CD4-positive, alpha-beta T cell treated with Interleukin-17A for 1 hour (primary cell): ENCODE results near the gene APOM.

ENCODE experiments used
- DNase-seq: peaks from one replicate; pipeline ENCODE4 v3.0.0-alpha.2; 2020

APOM gene

GRCh38 chr6:31655349-31656237 lies at the start of gene APOM:
APOM (plus strand) TSS chr6:31655894; CDS start chr6:31655967, 73 bp downstream.
- DNase-seq, result no peak

- no peak for DNase-seq
Measured at GRCh38 chr6:31607317-31607716, 48.4 kb upstream of the APOM start.

- DNase-seq, result no peak
Measured at GRCh38 chr6:31609519-31610406, 45.9 kb upstream of the APOM start.

GRCh38 chr6:31610968-31611367 lies 44.7 kb upstream of the APOM start:
- no peak for DNase-seq

- no peak for DNase-seq
Measured at GRCh38 chr6:31614075-31614619, 41.5 kb upstream of the APOM start.

- DNase-seq, result no peak
Measured at GRCh38 chr6:31614684-31615578, 40.8 kb upstream of the APOM start, which contains the start of gene AIF1. AIF1 (plus strand) TSS chr6:31615234; CDS start chr6:31615330, 96 bp downstream.

GRCh38 chr6:31615748-31616147 lies 39.9 kb upstream of the APOM start:
- no peak for DNase-seq

- no peak for DNase-seq
Measured at GRCh38 chr6:31617010-31617409, 38.7 kb upstream of the APOM start.

- DNase-seq, result peak; percentile 99
Measured at GRCh38 chr6:31619805-31620585, 35.7 kb upstream of the APOM start.

- DNase-seq, result no peak
Measured at GRCh38 chr6:31620586-31621319, 34.9 kb upstream of the APOM start, which contains the start of gene PRRC2A. PRRC2A (plus strand) TSS chr6:31620715; CDS start chr6:31622790, 2,075 bp downstream.

- no peak for DNase-seq
Measured at GRCh38 chr6:31621320-31621939, 34.3 kb upstream of the APOM start.

GRCh38 chr6:31621991-31622390 lies 33.7 kb upstream of the APOM start:
- DNase-seq, result no peak

GRCh38 chr6:31622684-31623091 lies 33.0 kb upstream of the APOM start:
- DNase-seq, result no peak

GRCh38 chr6:31624070-31624469 lies 31.6 kb upstream of the APOM start:
- no peak for DNase-seq

- DNase-seq, result no peak
Measured at GRCh38 chr6:31626952-31627351, 28.7 kb upstream of the APOM start.

GRCh38 chr6:31627690-31628287 lies 27.9 kb upstream of the APOM start:
- DNase-seq, result no peak

- no peak for DNase-seq
Measured at GRCh38 chr6:31629014-31629413, 26.7 kb upstream of the APOM start.

- DNase-seq, result no peak
Measured at GRCh38 chr6:31630177-31630934, 25.3 kb upstream of the APOM start.

GRCh38 chr6:31631209-31631608 lies 24.5 kb upstream of the APOM start:
- DNase-seq, result no peak
